ENCODE data around the gene PSD4. TPM values are rescaled to one million over a fixed set of nuclear protein-coding genes. Genes with fewer than 3 reads are reported as not detected.

The PSD4 gene
- polyA plus RNA-seq, 1 donor from 2014 or later, result 0.67 TPM

DNA sequence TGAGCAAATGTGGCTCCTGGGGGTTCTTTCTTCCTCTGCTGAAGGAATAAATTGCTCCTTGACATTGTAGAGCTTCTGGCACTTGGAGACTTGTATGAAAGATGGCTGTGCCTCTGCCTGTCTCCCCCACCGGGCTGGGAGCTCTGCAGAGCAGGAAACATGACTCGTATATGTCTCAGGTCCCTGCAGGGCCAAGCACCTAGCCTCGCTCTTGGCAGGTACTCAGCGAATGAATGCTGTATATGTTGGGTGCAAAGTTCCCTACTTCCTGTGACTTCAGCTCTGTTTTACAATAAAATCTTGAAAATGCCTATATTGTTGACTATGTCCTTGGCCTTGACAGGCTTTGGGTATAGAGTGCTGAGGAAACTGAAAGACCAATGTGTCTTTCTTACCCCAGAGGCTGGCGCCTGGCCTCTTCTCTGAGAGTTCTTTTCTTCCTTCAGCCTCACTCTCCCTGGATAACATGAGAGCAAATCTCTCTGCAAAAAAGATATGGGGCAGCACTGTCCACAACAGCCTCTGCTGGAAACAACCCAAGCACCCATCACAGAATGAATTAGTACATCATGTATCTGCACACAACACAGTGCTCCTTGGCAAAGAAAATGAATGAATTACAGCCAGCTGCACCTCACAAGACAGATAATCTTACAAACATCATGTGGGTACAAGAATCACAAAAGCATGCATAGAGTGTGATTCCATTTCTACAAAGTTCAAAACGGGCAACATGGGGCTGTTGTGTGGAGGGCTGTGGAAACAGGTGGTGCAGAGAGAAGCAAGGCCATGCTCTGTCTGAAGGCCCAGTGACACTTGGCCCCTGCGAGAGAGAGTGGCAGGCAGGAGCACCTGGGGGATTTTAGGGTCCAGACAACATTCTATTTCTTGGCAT is 39.8 kb upstream of the PSD4 start:
- H3K4me3 ChIP-seq (ENCODE audit: low read length), result no peak overlapping the region
- no peaks in the 10 kb centered on the region for H3F3A ChIP-seq (ENCODE audit: insufficient read depth, low read length, poor library complexity, severe bottlenecking)
- no peak overlapping the region for H3K9ac ChIP-seq (ENCODE audit: low read length)
- H3K9me3 ChIP-seq (ENCODE audit: low read length), result no peaks in the 10 kb centered on the region
- H3K36me3 ChIP-seq (ENCODE audit: insufficient read depth, low read length), result no peaks in the 10 kb centered on the region
- H4K20me1 ChIP-seq (ENCODE audit: insufficient read depth), result no peaks in the 10 kb centered on the region
- no peak overlapping the region for H3K4me2 ChIP-seq (ENCODE audit: low read length)
- H2AFZ ChIP-seq (ENCODE audit: low read depth, low read length), result no peak overlapping the region
- no peaks in the 10 kb centered on the region for H3K79me2 ChIP-seq (replicated peaks; ENCODE audit: insufficient read depth, low read length)
- TF ChIP-seq EP300 (conservative IDR thresholded peaks at IDR 0.05; ENCODE audit: poor library complexity, severe bottlenecking) (no peak), TAF1 (IDR thresholded peaks at IDR 0.05; ENCODE audit: low read depth) (no peak), RAD21 (conservative IDR thresholded peaks at IDR 0.05) (no peak), EZH2 (IDR thresholded peaks at IDR 0.05; ENCODE audit: borderline replicate concordance, insufficient read depth, low read length, poor library complexity, severe bottlenecking) (no peak)
- TF ChIP-seq, protein P1, sequence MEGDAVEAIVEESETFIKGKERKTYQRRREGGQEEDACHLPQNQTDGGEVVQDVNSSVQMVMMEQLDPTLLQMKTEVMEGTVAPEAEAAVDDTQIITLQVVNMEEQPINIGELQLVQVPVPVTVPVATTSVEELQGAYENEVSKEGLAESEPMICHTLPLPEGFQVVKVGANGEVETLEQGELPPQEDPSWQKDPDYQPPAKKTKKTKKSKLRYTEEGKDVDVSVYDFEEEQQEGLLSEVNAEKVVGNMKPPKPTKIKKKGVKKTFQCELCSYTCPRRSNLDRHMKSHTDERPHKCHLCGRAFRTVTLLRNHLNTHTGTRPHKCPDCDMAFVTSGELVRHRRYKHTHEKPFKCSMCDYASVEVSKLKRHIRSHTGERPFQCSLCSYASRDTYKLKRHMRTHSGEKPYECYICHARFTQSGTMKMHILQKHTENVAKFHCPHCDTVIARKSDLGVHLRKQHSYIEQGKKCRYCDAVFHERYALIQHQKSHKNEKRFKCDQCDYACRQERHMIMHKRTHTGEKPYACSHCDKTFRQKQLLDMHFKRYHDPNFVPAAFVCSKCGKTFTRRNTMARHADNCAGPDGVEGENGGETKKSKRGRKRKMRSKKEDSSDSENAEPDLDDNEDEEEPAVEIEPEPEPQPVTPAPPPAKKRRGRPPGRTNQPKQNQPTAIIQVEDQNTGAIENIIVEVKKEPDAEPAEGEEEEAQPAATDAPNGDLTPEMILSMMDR (IDR thresholded peaks at IDR 0.05; ENCODE audit: poor library complexity, severe bottlenecking), result no peak
- no peaks in the 10 kb centered on the region for H3K9me2 ChIP-seq (ENCODE audit: insufficient read depth, low read length)
- H3K27ac ChIP-seq (ENCODE audit: low read length), result no peak overlapping the region
- H3K27me3 ChIP-seq (ENCODE audit: insufficient read depth, low read depth, low read length), result no peaks in the 10 kb centered on the region

DNA sequence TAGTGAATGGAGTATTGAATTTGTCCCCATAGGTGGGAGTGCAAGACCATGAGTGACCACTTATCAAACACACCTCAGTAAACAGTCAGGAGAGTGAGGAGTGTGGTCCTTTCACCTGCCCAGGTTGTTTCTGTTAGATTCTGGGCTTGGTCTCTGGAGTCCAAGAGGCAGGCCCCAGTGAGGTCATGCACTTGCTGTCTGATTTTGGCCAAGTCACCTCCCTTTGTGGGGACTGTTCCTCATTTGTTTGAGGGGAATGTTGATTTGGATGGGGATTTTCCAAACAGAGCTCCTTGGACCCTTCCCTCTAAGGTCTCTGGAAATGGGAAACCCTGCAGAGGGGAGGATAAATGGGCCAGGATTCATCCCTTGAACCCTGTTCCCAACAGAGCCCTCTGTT is 39.1 kb upstream of the PSD4 start:
- TF ChIP-seq TAF1 (IDR thresholded peaks at IDR 0.05; ENCODE audit: low read depth) (no peak), SMC3 (conservative IDR thresholded peaks at IDR 0.05; ENCODE audit: poor library complexity) (no peak), RAD21 (conservative IDR thresholded peaks at IDR 0.05) (no peak), EZH2 (IDR thresholded peaks at IDR 0.05; ENCODE audit: borderline replicate concordance, insufficient read depth, low read length, poor library complexity, severe bottlenecking) (no peak), POLR2AphosphoS5 (IDR thresholded peaks at IDR 0.05) (no peak), EP300 (conservative IDR thresholded peaks at IDR 0.05; ENCODE audit: poor library complexity, severe bottlenecking) (no peak), MXI1 (conservative IDR thresholded peaks at IDR 0.05; ENCODE audit: poor library complexity, severe bottlenecking) (no peak)
- TF ChIP-seq, protein P1 (IDR thresholded peaks at IDR 0.05; ENCODE audit: poor library complexity, severe bottlenecking), result no peak
- TF ChIP-seq, protein P2, sequence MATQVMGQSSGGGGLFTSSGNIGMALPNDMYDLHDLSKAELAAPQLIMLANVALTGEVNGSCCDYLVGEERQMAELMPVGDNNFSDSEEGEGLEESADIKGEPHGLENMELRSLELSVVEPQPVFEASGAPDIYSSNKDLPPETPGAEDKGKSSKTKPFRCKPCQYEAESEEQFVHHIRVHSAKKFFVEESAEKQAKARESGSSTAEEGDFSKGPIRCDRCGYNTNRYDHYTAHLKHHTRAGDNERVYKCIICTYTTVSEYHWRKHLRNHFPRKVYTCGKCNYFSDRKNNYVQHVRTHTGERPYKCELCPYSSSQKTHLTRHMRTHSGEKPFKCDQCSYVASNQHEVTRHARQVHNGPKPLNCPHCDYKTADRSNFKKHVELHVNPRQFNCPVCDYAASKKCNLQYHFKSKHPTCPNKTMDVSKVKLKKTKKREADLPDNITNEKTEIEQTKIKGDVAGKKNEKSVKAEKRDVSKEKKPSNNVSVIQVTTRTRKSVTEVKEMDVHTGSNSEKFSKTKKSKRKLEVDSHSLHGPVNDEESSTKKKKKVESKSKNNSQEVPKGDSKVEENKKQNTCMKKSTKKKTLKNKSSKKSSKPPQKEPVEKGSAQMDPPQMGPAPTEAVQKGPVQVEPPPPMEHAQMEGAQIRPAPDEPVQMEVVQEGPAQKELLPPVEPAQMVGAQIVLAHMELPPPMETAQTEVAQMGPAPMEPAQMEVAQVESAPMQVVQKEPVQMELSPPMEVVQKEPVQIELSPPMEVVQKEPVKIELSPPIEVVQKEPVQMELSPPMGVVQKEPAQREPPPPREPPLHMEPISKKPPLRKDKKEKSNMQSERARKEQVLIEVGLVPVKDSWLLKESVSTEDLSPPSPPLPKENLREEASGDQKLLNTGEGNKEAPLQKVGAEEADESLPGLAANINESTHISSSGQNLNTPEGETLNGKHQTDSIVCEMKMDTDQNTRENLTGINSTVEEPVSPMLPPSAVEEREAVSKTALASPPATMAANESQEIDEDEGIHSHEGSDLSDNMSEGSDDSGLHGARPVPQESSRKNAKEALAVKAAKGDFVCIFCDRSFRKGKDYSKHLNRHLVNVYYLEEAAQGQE (IDR thresholded peaks at IDR 0.05; ENCODE audit: borderline replicate concordance), result no peak
- Histone ChIP-seq H3K9me2 (ENCODE audit: insufficient read depth, low read length) (no peaks in the 10 kb centered on the region), H2AFZ (ENCODE audit: low read depth, low read length) (no peak overlapping the region), H3K4me3 (ENCODE audit: low read length) (no peak overlapping the region), H3K4me2 (ENCODE audit: low read length) (no peak overlapping the region), H3K27ac (ENCODE audit: low read length) (no peak overlapping the region), H3K9ac (ENCODE audit: low read length) (no peak overlapping the region), H3K79me2 (replicated peaks; ENCODE audit: insufficient read depth, low read length) (no peaks in the 10 kb centered on the region), H3K27me3 (ENCODE audit: insufficient read depth, low read depth, low read length) (no peaks in the 10 kb centered on the region), H4K20me1 (ENCODE audit: insufficient read depth) (no peaks in the 10 kb centered on the region), H3K36me3 (ENCODE audit: insufficient read depth, low read length) (no peaks in the 10 kb centered on the region), H3K9me3 (ENCODE audit: low read length) (no peaks in the 10 kb centered on the region), H3F3A (ENCODE audit: insufficient read depth, low read length, poor library complexity, severe bottlenecking) (no peaks in the 10 kb centered on the region)
